Hepatocyte (in vitro differentiated cells): ENCODE results near the gene HILPDA.

ENCODE experiments used
- EZH2 ChIP-seq: fragments of 200-600 bp; sonication (generic); IDR thresholded peaks from 2 replicates; pipeline ENCODE4 v1.6.1; 2016; ENCODE audit warnings: antibody characterized with exemption, mild to moderate bottlenecking, borderline replicate concordance
- EZH2phosphoT487 ChIP-seq: fragments of 200-600 bp; sonication (generic); IDR thresholded peaks from one replicate; pipeline ENCODE4 v1.6.1; 2018; ENCODE audit warnings: antibody characterized with exemption, mild to moderate bottlenecking, low read depth, moderate library complexity; ENCODE audit not compliant: unreplicated experiment, severe bottlenecking
- TF ChIP-seq, protein P1 (sequence below): fragments of 200-600 bp; sonication (generic); IDR thresholded peaks from 2 replicates; pipeline ENCODE4 v1.5.1; 2016; ENCODE audit warnings: antibody characterized with exemption, mild to moderate bottlenecking; ENCODE audit not compliant: poor library complexity

DNA sequence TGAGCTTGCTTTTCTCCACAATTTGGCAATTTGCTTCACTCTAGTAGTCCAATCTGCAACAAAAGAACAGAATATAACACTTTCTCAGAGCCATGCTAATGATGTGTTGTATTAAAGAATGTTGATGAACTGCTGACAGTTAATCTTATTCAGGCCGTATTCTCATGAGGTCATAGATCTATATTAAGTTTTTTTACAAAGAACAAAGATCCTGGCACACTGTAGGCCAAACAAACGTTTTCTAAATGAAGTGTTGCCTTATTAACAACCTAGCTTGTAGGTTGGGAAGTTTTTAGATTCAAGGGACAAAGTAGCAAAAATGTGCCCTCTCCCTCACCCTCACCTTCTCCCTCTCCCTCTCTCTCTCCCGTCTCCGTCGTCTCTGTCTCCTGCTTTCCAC is 6.8 kb downstream of the HILPDA start:
- TF ChIP-seq, protein P1, sequence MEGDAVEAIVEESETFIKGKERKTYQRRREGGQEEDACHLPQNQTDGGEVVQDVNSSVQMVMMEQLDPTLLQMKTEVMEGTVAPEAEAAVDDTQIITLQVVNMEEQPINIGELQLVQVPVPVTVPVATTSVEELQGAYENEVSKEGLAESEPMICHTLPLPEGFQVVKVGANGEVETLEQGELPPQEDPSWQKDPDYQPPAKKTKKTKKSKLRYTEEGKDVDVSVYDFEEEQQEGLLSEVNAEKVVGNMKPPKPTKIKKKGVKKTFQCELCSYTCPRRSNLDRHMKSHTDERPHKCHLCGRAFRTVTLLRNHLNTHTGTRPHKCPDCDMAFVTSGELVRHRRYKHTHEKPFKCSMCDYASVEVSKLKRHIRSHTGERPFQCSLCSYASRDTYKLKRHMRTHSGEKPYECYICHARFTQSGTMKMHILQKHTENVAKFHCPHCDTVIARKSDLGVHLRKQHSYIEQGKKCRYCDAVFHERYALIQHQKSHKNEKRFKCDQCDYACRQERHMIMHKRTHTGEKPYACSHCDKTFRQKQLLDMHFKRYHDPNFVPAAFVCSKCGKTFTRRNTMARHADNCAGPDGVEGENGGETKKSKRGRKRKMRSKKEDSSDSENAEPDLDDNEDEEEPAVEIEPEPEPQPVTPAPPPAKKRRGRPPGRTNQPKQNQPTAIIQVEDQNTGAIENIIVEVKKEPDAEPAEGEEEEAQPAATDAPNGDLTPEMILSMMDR = no peak
- TF ChIP-seq EZH2phosphoT487 = no peak
- no peak for TF ChIP-seq EZH2
